Activated CD4-positive, alpha-beta T cell treated with anti-CD3 and anti-CD28 coated beads, Interleukin-2, Interleukin-4, amounts not matched to agents 100 ng/mL and 50 ng/mL, durations not matched to agents 16 hours and 8 hours (primary cell): ENCODE data around the gene DUSP19.
"Not testable (repeated sequence)": the region's sequence is repeated elsewhere in the genome, so short reads cannot be mapped to it uniquely, and the experiment has no call there.

Source experiments
- DNase-seq: peaks from one replicate; pipeline ENCODE4 v3.0.0-alpha.2; 2020; ENCODE audit warnings: low spot score

DUSP19 gene, protein sequence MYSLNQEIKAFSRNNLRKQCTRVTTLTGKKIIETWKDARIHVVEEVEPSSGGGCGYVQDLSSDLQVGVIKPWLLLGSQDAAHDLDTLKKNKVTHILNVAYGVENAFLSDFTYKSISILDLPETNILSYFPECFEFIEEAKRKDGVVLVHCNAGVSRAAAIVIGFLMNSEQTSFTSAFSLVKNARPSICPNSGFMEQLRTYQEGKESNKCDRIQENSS

DNA sequence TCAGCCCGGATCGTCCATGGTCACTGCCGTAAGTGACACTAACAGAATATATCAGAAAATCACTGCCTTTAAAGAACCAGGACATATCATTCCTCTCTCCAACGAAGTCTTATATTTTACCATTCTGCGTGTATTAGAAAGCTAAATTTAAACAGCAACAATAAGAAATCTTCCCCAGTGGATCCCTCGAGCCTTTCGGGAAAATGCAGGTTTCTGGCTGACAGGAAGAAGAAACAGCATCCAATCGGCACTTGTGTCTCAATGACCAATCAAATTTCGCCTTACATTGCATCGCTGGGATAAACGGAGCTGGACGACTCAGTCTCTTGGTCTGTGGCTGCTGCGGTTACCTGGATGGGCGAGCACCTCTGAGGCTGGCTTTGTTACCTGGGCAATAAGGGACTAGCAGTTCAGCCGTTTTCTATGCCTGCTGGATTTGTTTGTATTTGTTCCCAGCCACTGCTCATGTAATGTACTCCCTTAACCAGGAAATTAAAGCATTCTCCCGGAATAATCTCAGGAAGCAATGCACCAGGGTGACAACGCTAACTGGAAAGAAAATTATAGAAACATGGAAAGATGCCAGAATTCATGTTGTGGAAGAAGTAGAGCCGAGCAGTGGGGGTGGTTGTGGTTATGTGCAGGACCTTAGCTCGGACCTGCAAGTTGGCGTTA lies at the start of gene DUSP19:
Gene DUSP19, plus strand, starts transcription at position 284 of the 675 bp plus-strand sequence. Its CDS starts 187 bp downstream, at position 471.
- peak; percentile 90 for DNase-seq

DNA sequence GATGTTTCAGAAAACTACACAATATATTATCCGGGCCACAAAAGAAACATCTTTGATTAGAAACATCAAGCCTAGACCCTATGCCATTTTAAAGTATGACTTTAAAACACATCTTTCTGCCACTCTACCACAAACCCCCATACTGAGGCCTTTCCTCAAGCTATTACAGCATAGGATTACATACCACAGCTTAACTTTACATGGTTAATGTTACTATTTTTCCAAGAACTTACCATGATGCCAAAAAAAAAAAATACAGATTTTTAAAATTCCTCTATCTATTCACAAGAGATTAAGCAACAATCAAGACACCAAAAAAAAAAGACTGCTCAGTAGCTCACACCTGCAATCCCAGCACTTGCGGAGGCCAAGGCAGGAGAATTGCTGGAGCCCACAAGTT lies 49.3 kb upstream of the DUSP19 start:
- DNase-seq, result no peak

DNA sequence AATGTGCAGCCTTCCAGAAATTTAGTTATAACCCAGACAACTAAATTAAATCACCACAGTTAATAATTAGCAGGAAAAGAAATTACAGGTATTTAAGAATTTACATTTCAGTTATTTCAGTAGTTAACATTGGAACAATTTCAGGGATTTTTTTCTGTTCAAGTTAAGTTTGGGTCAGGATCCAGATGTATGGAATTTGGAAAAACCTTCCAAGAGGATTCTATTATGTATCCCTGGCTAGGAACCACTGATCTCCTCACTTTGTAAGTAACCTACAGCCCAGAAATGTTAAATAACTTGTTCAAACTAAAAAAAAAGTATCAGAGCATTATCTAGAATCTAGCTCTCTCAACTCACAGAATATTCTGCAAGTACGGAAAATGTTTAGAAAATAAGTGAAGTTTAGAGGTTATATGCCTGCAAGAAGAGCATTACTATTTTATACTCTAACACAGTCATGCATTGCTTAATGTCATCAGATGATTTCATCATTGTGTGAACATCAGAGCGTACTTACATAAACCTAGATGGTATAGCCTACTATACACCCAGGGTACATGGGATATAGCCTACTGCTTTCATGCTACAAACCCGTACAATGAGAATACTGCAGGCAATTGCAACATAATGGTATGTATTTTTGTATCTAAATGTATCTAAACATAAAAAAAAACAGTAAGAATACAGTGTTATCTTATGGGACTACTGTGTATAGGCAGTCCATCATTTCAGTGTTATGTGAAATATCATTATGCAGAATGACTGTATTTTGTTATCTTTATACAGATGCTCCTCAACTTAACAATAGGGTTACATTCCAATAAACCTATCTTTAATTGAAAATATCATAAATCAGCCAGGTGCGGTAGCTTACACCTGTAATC lies 46.4 kb upstream of the DUSP19 start:
- no peak for DNase-seq

DNA sequence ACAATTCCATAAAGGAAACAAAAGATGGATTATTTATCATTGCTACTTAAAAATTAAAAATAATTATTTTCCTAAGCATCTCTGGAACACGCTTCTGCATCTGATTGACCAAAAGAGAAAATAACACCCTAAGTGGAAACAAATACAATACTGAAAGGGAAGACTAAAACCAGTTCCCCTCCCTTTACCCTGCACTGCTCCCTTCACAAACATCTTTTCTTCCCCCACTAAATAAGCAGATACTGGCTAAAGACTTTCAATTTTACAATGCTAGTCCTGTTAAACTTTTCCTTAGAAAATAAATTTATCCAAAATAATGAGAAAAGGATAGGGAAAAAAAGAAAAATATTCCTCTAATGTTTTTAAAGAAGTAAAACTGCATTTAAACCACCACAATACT lies 44.6 kb upstream of the DUSP19 start:
- DNase-seq, result no peak

DNA sequence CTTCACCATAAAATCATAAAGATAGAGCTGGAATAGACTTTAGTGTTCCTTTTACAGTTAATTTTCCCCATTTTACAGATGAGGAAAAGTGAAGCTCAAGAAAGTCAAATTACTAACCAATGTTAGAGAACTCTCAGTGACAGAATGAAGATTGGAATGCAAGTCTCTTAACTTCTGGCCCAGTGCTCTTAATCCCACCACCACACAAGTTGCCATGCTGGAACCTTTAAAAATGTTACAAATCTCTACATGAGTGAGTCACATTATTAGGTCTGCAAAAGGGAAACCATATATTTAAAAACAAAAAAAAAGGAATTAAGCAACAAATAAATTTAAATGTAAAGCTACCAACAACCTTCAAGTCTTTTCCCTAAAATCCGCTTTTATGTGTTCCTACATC lies 43.7 kb upstream of the DUSP19 start:
- no peak for DNase-seq

DNA sequence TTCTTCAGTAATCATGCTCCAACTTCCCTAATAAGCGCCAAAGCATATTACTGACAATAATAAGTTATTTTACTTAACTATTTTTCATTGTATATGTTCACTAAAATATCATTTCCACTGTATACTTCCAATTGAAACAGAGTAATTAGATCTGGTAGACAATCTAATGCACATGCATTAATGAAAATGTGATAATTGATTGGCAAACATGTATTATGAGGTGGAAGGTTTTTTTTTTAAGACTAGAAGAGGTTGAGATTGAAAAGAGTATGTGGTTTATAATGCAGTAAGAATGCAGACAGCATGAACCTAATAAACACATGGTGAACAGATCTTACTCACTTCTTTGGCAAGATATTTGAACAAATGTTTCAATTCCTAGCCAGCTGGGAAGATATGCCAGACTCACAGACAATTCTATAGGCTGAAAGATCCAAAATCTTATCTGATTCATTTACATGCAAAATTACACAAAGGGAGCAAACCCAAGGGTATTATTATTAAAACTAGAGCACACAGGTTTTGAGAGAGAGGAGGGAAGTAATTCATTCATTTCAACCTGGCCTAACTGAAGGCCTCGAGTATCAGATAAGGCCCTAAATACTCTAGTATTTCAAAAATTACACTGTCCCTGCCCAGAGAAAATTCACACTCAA lies 43.1 kb upstream of the DUSP19 start:
- DNase-seq, result no peak

DNA sequence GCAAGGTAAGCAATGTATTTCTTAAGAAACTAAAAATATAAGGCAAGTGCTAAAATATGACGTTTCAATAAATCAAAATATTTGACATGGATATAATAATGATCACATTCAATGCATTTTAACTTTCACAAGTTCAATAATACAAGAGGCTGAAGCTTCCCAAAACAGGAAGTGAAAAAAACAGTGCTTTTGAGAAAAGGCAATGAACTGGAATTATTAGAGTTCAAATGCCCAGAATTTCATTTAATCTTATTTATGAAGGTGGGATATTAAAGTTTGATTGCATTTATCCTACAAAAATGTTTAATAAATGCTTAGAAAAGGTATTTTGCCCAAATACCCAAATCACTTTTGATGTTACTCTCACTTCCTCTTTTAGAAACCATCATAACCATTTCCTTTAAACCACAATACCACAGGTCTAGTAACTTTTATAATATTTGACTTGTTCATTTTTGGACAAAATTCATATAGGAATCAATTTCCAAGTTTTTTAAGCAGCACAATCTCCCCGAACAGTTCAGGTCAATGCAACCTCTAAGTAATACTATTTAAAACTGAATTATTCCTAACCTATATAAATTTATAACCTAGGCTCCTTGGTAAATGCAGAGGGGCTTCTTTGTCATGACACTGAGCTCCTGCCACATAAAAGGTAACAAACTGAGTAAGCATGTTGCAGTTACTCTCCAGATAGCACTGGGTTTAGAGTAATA lies 42.4 kb upstream of the DUSP19 start:
- DNase-seq, result peak; percentile 23

DNA sequence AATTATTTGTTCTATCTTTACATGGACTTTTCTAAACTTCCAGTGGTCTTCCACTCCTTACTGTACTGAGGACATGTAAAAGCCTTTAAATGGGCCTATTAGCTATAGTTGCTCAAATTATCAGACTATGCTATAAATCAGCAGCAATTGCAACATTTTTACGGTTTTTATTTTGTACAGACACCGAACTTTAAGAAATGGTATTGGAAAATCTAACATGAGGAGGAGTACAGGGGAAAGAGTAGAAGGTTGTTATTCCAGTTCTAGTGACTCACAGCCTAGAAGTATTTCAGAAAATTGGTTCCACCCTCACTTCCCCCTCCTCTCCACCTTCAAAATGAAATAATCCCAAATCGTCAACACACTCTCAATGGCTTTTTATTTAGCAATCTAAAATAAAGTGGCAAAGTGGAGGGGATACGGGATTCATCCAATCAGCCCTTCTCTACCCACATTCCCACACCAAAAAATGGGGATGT lies 41.4 kb upstream of the DUSP19 start:
- DNase-seq, result no peak

DNA sequence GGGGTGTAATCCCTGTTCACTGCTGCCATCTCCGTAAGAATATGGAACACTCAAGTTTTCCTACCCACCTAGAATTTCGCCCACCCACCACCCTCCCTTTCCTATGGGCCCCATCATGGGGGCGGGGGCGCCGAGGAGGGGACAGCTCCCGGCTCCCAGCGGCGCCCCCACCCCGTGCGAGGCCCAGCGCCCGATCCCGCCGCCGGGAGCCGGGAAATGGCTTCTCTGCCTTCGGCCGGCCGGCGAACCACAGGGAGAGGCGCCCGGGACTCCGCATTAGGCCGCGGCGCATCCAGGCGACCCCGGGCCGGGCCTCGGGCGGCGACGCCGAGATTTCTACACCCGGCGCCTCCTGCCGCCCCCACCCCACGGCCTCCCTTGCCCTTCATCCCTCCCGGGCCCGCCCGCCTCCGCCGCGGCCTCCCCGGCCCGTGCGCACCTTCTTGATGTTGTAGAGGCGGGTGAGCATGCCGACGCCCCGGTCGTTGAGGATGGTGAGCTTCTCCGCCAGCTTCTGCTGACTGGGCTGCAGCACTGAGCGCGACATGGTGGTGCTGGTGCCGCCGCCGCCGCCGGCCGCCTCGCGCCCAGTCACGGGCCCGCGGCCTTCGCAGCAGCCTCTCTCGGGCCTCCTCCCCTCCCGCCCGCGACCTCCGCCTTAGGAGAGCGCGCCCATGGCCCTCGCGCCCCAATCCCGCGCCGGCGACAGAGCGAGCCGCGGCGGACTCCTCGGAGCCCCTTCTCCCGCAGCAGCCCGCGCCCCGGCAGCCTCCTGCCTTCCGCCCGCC lies 40.8 kb upstream of the DUSP19 start:
- peak; percentile 24 for DNase-seq

DNA sequence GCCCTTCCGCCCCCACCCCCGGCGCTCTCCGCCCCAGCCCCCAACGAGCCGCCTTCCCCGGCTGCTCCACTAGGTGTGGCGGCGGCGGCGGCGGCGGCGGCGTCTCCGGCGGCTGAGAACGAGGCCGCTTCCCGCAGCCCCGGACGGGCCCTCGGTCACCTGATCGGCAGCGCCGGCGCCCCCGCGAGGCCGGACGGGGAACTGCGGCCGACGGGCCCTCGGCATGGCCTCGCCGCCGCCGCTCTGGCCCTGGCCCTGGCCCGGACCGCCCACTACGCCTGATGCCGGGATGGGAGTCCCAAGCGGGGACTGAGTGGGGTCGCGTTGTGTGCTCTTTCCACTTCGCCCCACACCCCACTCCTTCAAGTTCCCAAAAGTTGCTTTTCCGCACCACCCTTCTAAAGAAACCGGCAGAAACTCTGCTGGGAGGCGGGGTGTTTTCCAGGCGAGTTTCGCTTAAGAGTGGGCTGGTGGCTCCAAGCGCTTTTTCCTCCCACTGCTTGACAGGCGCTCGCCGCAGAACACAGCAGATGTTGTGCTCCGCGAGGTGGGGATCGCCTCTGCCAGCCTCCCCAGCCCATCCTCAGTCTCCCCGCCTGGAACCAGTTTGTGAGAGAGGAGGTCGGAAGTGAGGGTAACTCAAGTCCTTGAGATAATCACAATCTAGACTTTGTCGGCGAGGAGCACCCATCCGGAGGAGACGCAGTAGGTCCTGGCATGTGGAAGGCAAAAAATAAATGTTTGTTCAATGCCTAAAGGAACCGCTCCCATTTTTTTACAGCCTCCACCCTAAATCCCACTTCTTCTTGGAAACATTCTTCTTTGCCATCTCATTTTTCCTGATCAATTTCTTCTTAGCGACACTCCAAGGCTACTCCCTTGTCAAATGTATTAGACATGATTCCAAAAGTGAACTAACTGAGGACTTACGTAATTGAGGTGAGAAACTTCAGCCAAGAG lies 39.9 kb upstream of the DUSP19 start, which contains the start of gene NCKAP1:
Gene NCKAP1, minus strand, starts transcription at position 117 of the 960 bp plus-strand sequence. CDS start 358 bp downstream, outside the sequence.
- DNase-seq, result peak; percentile 89

DNA sequence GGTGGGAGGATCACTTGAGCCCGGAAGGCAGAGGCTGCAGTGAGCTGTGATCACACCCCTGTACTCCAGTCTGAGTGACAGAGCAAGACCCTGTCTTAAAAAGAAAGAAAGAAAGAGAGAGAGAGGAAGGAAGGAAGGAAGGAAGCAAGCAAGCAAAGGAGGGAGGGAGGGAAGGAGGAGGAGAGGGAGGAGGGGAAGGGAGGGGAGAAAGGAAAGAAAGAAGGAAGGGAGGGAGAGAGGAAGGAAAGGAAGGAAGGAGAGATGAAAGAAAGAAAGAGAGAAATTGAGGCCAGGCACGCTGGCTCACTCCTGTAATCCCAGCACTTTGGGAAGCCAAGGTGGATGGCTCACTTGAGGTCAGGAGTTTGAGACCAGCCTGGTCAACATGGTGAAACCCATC lies 37.9 kb upstream of the DUSP19 start:
- DNase-seq, result no peak

DNA sequence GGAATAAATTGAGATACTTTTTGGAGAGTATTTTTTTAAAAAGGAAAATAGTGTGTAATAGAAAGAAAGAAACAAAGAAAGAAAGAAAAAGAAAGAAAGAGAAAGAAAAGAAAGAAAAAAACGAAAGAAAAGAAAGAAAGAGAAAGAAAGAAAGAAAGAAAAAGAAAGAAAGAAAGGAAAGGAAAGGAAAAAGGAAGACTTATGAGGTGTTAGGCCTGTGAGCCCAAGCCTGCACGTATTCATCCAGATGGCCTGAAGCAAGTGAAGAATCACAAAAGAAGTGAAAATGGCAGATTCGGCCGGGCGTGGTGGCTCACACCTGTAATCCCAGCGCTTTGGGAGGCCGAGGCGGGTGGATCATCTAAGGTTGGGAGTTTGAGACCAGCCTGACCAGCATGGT lies 35.0 kb upstream of the DUSP19 start:
- not testable (repeated sequence) for DNase-seq

DNA sequence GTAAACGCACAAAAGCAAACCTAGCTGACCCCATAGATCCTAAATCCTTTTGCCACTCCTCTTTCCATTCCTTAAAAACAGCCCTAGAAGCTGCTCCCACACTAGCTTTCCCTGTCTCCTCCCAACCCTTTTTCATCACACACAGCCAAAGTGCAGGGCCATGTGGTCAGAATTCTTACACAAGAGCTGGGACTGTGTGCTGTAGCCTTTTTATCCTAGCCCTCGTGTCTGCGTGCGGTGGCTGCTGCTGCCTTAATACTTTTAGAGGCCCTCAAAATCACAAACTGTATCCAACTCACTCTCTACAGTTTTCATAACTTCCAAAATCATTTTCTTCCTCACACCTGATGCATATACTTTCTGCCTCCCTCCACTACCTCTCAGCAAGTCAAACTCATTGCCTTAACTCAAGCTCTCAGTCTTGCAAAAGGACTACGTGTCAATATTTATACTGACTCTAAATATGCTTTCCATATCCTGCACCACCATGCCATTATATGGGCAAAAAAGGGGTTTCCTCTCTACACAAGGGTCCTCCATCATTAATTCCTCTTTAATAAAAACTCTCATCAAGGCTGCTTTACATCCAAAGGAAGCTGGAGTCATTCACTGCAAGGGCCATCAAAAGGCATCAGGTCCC lies 30.9 kb upstream of the DUSP19 start:
- not testable (repeated sequence) for DNase-seq

DNA sequence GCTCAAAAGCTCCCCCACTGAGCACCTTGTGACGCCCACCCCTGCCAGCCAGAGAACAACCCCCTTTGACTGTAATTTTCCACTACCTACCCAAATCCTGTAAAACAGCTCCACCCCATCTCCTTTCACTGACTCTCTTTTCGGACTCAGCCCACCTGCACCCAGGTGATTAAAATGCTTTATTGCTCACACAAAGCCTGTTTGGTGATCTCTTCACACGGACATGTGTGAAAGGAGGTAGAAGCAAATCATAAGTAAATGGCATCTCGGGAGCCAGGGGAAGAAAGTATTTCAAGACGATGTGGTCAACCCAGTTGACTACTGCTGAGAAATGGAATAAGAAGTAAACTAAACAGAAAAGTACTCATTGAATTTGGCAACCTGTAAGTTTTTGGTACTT lies 29.1 kb upstream of the DUSP19 start:
- no peak for DNase-seq

DNA sequence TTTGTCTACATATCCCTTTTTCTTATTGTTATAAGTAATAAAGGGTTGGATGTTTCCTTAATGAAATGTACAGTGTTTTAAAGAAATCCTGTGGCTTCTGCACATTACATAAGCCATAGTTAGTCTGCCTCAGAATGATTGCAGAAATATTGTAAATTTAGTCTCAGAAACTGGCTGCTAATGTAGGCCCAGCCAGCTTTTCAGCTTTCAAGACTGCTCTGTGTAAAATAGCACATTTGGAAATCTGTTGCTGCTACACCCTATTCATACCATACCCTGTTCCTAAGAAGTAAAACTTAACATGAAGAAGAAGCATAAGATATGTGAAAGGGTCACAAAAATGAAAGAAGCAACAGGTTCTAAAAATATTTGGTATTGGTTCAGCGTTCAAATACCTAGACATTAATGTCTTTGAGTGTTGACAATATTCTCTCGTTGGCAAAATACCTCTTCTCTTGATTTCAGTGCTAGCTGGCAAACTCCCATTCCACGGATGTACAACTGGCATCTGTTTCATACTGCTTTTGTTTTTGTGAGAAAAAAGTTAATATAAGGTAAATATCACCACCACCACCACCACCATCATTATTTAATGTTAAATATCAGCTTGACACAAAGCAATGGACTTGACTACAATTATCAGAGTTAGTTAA lies 21.1 kb upstream of the DUSP19 start:
- no peak for DNase-seq

DNA sequence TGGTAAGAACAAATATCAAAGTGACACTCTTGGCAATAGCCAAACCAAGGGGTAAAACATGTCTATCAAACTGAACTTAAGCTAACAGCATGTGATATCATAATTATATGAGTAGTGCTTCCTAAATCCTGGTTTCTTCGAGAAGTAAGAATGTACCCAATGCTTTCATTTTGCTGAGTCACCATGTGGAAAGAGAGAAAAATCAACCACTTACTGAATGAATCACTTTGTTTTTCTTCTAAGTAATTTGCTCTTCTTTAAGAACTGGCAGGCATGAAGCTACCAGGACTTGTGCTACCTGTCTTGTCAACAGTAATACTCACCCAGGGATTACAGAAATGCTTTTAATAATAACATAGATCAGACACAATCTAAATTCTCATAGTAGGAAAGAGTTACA lies 19.0 kb upstream of the DUSP19 start:
- DNase-seq, result peak; percentile 10

DNA sequence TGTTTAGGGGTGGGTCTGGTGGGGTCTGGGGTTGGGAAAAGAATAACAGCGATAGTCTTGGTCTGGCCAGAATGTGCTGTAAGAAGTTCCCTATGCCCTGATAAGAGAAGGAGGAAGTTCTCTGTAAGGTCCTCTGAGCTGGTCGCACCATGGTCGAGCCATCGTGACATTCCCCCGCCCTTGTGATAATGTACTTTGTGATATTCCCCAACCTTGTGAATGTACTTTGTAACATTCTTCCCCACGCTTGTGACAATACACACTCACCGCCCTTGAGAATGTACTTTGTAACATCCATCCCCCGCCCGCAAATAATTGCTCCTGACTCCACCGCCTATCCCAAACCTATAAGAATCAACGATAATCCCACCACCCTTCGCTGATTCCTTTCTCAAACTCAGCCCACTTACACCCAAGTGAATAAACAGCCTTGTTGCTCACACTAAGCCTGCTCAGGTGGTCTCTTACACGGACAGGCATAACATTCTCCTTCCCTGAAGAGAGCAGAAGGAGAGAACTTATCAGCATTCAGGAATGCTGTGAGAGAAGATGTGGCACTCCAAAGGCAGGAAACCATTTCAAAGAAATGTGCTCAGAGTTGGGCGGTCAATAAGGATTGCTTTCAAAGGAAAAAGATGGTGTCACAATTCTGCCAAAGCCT lies 17.8 kb upstream of the DUSP19 start:
- DNase-seq, result no peak

DNA sequence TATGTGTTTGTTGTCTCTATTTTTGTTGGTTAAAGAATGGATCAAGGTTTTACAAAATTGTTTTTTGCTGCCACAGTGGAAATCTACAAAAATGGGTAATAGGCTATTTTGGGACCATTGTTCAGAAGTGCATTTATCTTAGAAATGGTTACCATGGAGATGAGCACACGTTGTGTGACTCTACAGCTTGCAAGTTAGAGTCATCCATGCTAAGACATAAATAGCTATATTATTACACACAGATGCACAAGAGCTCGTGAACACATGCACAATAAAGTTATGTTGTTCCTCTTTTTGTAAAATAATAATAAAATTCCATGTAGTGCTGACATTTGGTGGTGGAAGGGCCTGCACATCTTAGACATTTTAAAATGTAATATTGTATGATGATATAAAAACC lies 15.5 kb upstream of the DUSP19 start:
- DNase-seq, result no peak
